IgD-negative memory B cell (primary cell): ENCODE measurements around the gene KCNQ2. TPM values are rescaled to one million over a fixed set of nuclear protein-coding genes. Genes with fewer than 3 reads are reported as not detected.

Experiments used
- H3K27ac Mint-ChIP-seq, 3 donors: one replicate each; pipeline ENCODE4 v1.8.0; 2020 to 2022; ENCODE audit warnings: mild to moderate bottlenecking in 3 of 3, mixed read lengths in 3 of 3, moderate library complexity in 1 of 3
- H3K27me3 Mint-ChIP-seq: one replicate; pipeline ENCODE4 v1.8.0; 2021; ENCODE audit warnings: mixed read lengths
- H3K36me3 Mint-ChIP-seq: one replicate; pipeline ENCODE4 v1.8.0; 2020; ENCODE audit warnings: mild to moderate bottlenecking, mixed read lengths
- H3K4me1 Mint-ChIP-seq, 3 donors: one replicate each; pipeline ENCODE4 v1.8.0; 2020 to 2022; ENCODE audit warnings: mixed read lengths in 3 of 3, mild to moderate bottlenecking in 1 of 3
- H3K4me3 Mint-ChIP-seq, 4 donors: one replicate each; pipeline ENCODE4 v1.8.0; 2020 to 2022; ENCODE audit warnings: mild to moderate bottlenecking in 4 of 4, mixed read lengths in 4 of 4, moderate library complexity in 3 of 4
- H3K9me3 Mint-ChIP-seq, 3 donors: one replicate each; pipeline ENCODE4 v1.8.0; 2020 to 2021; ENCODE audit warnings: mixed read lengths in 3 of 3, mild to moderate bottlenecking in 1 of 3
- polyA plus RNA-seq: library from polyadenylated mRNA; unstranded; fragments of 300-500 nt; fragmentation: Illumina TruSeq; gene quantifications from one replicate; pipeline ENCODE4 v1.2.3, GENCODE V29; 2021

Gene KCNQ2
- polyA plus RNA-seq, 1 donor from 2014 or later, result 0.29 TPM

GRCh38 chr20:63435552-63435951 lies 36.9 kb downstream of the KCNQ2 start:
- Mint-ChIP-seq H3K36me3 (no peaks in the 10 kb centered on the region), H3K27ac (no peak overlapping the region), H3K9me3 (peaks cover 0 to 3% (median 0%) of the 10 kb centered on the region in 3 donors), H3K4me3 (peak overlapping the region in 1 of 4 donors; percentile 37), H3K27me3 (peaks cover 15% of the 10 kb centered on the region), H3K4me1 (peaks cover 12 to 13% (median 13%) of the 10 kb centered on the region in 3 donors)

GRCh38 chr20:63434599-63435378 lies 37.7 kb downstream of the KCNQ2 start:
- H3K27me3 Mint-ChIP-seq, result peaks cover 12% of the 10 kb centered on the region
- H3K36me3 Mint-ChIP-seq, result no peaks in the 10 kb centered on the region
- peak overlapping the region; percentile 30 to 78 (median 56) for H3K4me3 Mint-ChIP-seq
- H3K9me3 Mint-ChIP-seq, result peaks cover 0 to 3% (median 0%) of the 10 kb centered on the region in 3 donors
- H3K27ac Mint-ChIP-seq, result peak overlapping the region in 1 of 3 donors; percentile 68
- peaks cover 12 to 13% (median 13%) of the 10 kb centered on the region in 3 donors for H3K4me1 Mint-ChIP-seq

GRCh38 chr20:63433756-63434531 lies 38.5 kb downstream of the KCNQ2 start:
- peaks cover 0 to 3% (median 0%) of the 10 kb centered on the region in 3 donors for H3K9me3 Mint-ChIP-seq
- no peaks in the 10 kb centered on the region for H3K36me3 Mint-ChIP-seq
- peaks cover 12 to 13% (median 13%) of the 10 kb centered on the region in 3 donors for H3K4me1 Mint-ChIP-seq
- peak overlapping the region in 2 of 3 donors; percentile 47 to 68 for H3K27ac Mint-ChIP-seq
- peak overlapping the region in 3 of 4 donors; percentile 18 to 78 (median 41) for H3K4me3 Mint-ChIP-seq
- peaks cover 10% of the 10 kb centered on the region for H3K27me3 Mint-ChIP-seq

- Mint-ChIP-seq H3K4me1 (peaks cover 12 to 13% (median 13%) of the 10 kb centered on the region in 3 donors), H3K4me3 (peak overlapping the region; percentile 18 to 55 (median 44)), H3K27ac (peak overlapping the region in 2 of 3 donors; percentile 5 to 47), H3K36me3 (no peaks in the 10 kb centered on the region), H3K9me3 (peaks cover 0 to 3% (median 0%) of the 10 kb centered on the region in 3 donors), H3K27me3 (peaks cover 6% of the 10 kb centered on the region)
Observed at GRCh38 chr20:63433351-63433750, 39.1 kb downstream of the KCNQ2 start.

- H3K27me3 Mint-ChIP-seq, result peaks cover 3% of the 10 kb centered on the region
- peak overlapping the region in 2 of 4 donors; percentile 47 to 55 for H3K4me3 Mint-ChIP-seq
- H3K27ac Mint-ChIP-seq, result peak overlapping the region in 1 of 3 donors; percentile 5
- H3K36me3 Mint-ChIP-seq, result no peaks in the 10 kb centered on the region
- peaks cover 0 to 3% (median 0%) of the 10 kb centered on the region in 3 donors for H3K9me3 Mint-ChIP-seq
- peaks cover 12 to 13% (median 13%) of the 10 kb centered on the region in 3 donors for H3K4me1 Mint-ChIP-seq
Observed at GRCh38 chr20:63432577-63433325, 39.7 kb downstream of the KCNQ2 start.

GRCh38 chr20:63431944-63432343 lies 40.5 kb downstream of the KCNQ2 start:
- Mint-ChIP-seq H3K4me3 (no peak overlapping the region), H3K9me3 (peaks cover 0 to 3% (median 0%) of the 10 kb centered on the region in 3 donors)

GRCh38 chr20:63430891-63431290 lies 41.6 kb downstream of the KCNQ2 start:
- no peak overlapping the region for H3K27ac Mint-ChIP-seq

More at GRCh38 chr20:63431944-63432343, 40.5 kb downstream of the KCNQ2 start:
- Mint-ChIP-seq H3K4me1 (peaks cover 12 to 13% (median 13%) of the 10 kb centered on the region in 3 donors), H3K36me3 (no peaks in the 10 kb centered on the region), H3K27me3 (peaks cover 4% of the 10 kb centered on the region), H3K27ac (no peak overlapping the region)

GRCh38 chr20:63429992-63430391 lies 42.5 kb downstream of the KCNQ2 start:
- Mint-ChIP-seq H3K4me3 (no peak overlapping the region), H3K9me3 (peaks cover 0 to 2% (median 0%) of the 10 kb centered on the region in 3 donors), H3K36me3 (no peaks in the 10 kb centered on the region), H3K27me3 (peaks cover 4% of the 10 kb centered on the region), H3K27ac (no peak overlapping the region), H3K4me1 (peaks cover 12 to 13% (median 13%) of the 10 kb centered on the region in 3 donors)

More at GRCh38 chr20:63430891-63431290, 41.6 kb downstream of the KCNQ2 start:
- Mint-ChIP-seq H3K4me3 (no peak overlapping the region), H3K9me3 (peaks cover 0 to 4% (median 0%) of the 10 kb centered on the region in 3 donors), H3K4me1 (peaks cover 12 to 13% (median 13%) of the 10 kb centered on the region in 3 donors), H3K27me3 (peaks cover 4% of the 10 kb centered on the region), H3K36me3 (no peaks in the 10 kb centered on the region)

- peaks cover 0 to 2% (median 0%) of the 10 kb centered on the region in 3 donors for H3K9me3 Mint-ChIP-seq
- peaks cover 5 to 7% (median 6%) of the 10 kb centered on the region in 3 donors for H3K4me1 Mint-ChIP-seq
- peaks cover 2% of the 10 kb centered on the region for H3K27me3 Mint-ChIP-seq
- H3K4me3 Mint-ChIP-seq, result no peak overlapping the region
- H3K27ac Mint-ChIP-seq, result no peak overlapping the region
- no peaks in the 10 kb centered on the region for H3K36me3 Mint-ChIP-seq
Observed at GRCh38 chr20:63428906-63429575, 43.4 kb downstream of the KCNQ2 start.

GRCh38 chr20:63427724-63428330 lies 44.6 kb downstream of the KCNQ2 start:
- Mint-ChIP-seq H3K4me1 (peaks cover 0 to 3% (median 0%) of the 10 kb centered on the region in 3 donors), H3K9me3 (peaks cover 0 to 2% (median 0%) of the 10 kb centered on the region in 3 donors), H3K27ac (no peak overlapping the region), H3K36me3 (no peaks in the 10 kb centered on the region), H3K27me3 (peaks cover 2% of the 10 kb centered on the region), H3K4me3 (no peak overlapping the region)

- Mint-ChIP-seq H3K27ac (no peak overlapping the region), H3K36me3 (no peaks in the 10 kb centered on the region), H3K4me1 (peaks cover 0 to 3% (median 0%) of the 10 kb centered on the region in 3 donors), H3K9me3 (peaks cover 0 to 2% (median 0%) of the 10 kb centered on the region in 3 donors), H3K27me3 (peaks cover 2% of the 10 kb centered on the region), H3K4me3 (no peak overlapping the region)
Observed at GRCh38 chr20:63427206-63427605, 45.2 kb downstream of the KCNQ2 start.

- no peaks in the 10 kb centered on the region for H3K36me3 Mint-ChIP-seq
- H3K27ac Mint-ChIP-seq, result no peak overlapping the region
- H3K4me1 Mint-ChIP-seq, result no peaks in the 10 kb centered on the region
- H3K27me3 Mint-ChIP-seq, result peaks cover 3% of the 10 kb centered on the region
- H3K4me3 Mint-ChIP-seq, result no peak overlapping the region
- H3K9me3 Mint-ChIP-seq, result peaks cover 0 to 2% (median 0%) of the 10 kb centered on the region in 3 donors
Observed at GRCh38 chr20:63425846-63426485, 46.5 kb downstream of the KCNQ2 start.

- peak overlapping the region in 1 of 3 donors; percentile 27 for H3K27ac Mint-ChIP-seq
- no peaks in the 10 kb centered on the region for H3K36me3 Mint-ChIP-seq
- peaks cover 0 to 2% (median 0%) of the 10 kb centered on the region in 3 donors for H3K9me3 Mint-ChIP-seq
- H3K27me3 Mint-ChIP-seq, result peaks cover 5% of the 10 kb centered on the region
- no peak overlapping the region for H3K4me3 Mint-ChIP-seq
- no peaks in the 10 kb centered on the region for H3K4me1 Mint-ChIP-seq
Observed at GRCh38 chr20:63424613-63425012, 47.8 kb downstream of the KCNQ2 start.
